GM12891 (cell line): Measurements from ENCODE around the gene NMT1.

ENCODE experiments used
- POLR2AphosphoS5 ChIP-seq: IDR thresholded peaks from 2 replicates; pipeline ENCODE4 v1.6.1; 2011; ENCODE audit warnings: low read depth, low read length, control low read depth
- TAF1 ChIP-seq: IDR thresholded peaks from 2 replicates; pipeline ENCODE4 v1.6.1; 2011; ENCODE audit warnings: low read depth, low read length, control low read depth

DNA sequence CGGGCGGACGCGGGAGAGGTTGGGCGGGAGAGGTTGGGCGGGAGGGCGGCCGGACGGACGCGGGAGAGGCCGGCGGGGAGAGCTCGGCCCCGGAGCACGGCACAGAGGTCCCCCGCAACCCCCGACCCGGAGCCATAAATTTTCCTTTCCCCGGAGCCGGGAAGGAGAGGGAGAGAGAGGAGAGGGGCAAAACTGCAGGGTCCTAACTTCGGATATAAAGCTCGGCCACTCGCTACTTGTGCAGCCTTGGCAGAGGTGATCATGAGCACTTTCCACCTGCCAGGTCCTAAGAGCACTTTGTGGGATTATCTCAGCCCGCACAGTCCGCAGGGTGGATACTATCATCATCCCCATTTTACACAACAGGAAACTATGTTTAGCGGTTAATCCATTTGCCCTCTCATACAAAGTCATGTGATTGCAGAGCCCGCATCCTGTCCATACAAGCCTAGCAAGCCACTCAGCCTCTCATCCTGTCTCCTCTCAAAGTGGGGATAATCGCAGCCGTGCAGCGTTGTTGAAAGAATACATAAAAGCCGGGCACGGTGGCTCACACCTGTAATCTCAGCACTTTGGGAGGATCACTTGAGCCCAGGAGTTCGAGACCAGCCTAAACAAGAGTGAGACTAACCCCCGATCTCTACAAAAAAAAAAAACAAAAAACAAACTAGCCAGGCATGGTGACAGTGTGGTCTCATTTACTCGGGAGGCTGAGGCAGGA lies 8.9 kb upstream of the NMT1 start:
- TF ChIP-seq POLR2AphosphoS5 (no peak; the same call in 1 of the 2 replicates), TAF1 (no peak)
